ENCODE data around the gene SOX11. TPM values are rescaled to one million over a fixed set of nuclear protein-coding genes. Genes with fewer than 3 reads are reported as not detected.
"Not testable (repeated sequence)": the region's sequence is repeated elsewhere in the genome, so short reads cannot be mapped to it uniquely, and the experiment has no call there.

Gene SOX11
- 2.8 and 3.8 TPM in 2 replicates for total RNA-seq (2014; rRNA removed; shearing (Covaris generic); ENCODE audit: low replicate concordance)

GRCh38 chr2:5691985-5692529 is at the start of gene SOX11:
SOX11 (plus strand) TSS chr2:5692384; CDS start chr2:5692722, 338 bp downstream.
- Histone ChIP-seq H3K9me3 (no peaks in the 10 kb centered on the region), H3K27me3 (peaks cover 54% of the 10 kb centered on the region), H3K36me3 (no peaks in the 10 kb centered on the region), H3K4me3 (peak within 1 kb of the TSS; percentile 46)
- peak; percentile 76 for DNase-seq

- not testable (repeated sequence) for H3K4me3 ChIP-seq, H3K27me3 ChIP-seq, H3K36me3 ChIP-seq, H3K9me3 ChIP-seq, DNase-seq
Observed at GRCh38 chr2:5652734-5653133, 39.5 kb upstream of the SOX11 start.

GRCh38 chr2:5653756-5654155 is 38.4 kb upstream of the SOX11 start:
- H3K36me3 ChIP-seq, DNase-seq, H3K9me3 ChIP-seq: not testable (repeated sequence)

GRCh38 chr2:5657231-5657630 is 35.0 kb upstream of the SOX11 start:
- no peaks in the 10 kb centered on the region for H3K27me3 ChIP-seq
- no peak for DNase-seq
- no peak overlapping the region for H3K4me3 ChIP-seq
- no peaks in the 10 kb centered on the region for H3K36me3 ChIP-seq
- no peaks in the 10 kb centered on the region for H3K9me3 ChIP-seq

More at GRCh38 chr2:5653756-5654155, 38.4 kb upstream of the SOX11 start:
- not testable (repeated sequence) for H3K27me3 ChIP-seq, H3K4me3 ChIP-seq

- Histone ChIP-seq H3K27me3 (no peaks in the 10 kb centered on the region), H3K4me3 (no peak overlapping the region), H3K9me3 (no peaks in the 10 kb centered on the region), H3K36me3 (no peaks in the 10 kb centered on the region)
- DNase-seq = no peak
Observed at GRCh38 chr2:5660591-5660990, 31.6 kb upstream of the SOX11 start.

- Histone ChIP-seq H3K9me3 (no peaks in the 10 kb centered on the region), H3K36me3 (no peaks in the 10 kb centered on the region), H3K27me3 (no peaks in the 10 kb centered on the region), H3K4me3 (no peak overlapping the region)
- no peak for DNase-seq
Observed at GRCh38 chr2:5661362-5661761, 30.8 kb upstream of the SOX11 start.

GRCh38 chr2:5664278-5664681 is 27.9 kb upstream of the SOX11 start:
- no peak for DNase-seq
- Histone ChIP-seq H3K27me3 (no peaks in the 10 kb centered on the region), H3K36me3 (no peaks in the 10 kb centered on the region), H3K9me3 (no peaks in the 10 kb centered on the region), H3K4me3 (no peak overlapping the region)

GRCh38 chr2:5665066-5665465 is 27.1 kb upstream of the SOX11 start:
- H3K9me3 ChIP-seq = no peaks in the 10 kb centered on the region
- H3K27me3 ChIP-seq = no peaks in the 10 kb centered on the region
- no peaks in the 10 kb centered on the region for H3K36me3 ChIP-seq
- H3K4me3 ChIP-seq = no peak overlapping the region
- DNase-seq = no peak

- H3K4me3 ChIP-seq = no peak overlapping the region
- H3K36me3 ChIP-seq = no peaks in the 10 kb centered on the region
- H3K9me3 ChIP-seq = no peaks in the 10 kb centered on the region
- H3K27me3 ChIP-seq = no peaks in the 10 kb centered on the region
- peak; percentile 8 for DNase-seq
Observed at GRCh38 chr2:5666798-5667197, 25.4 kb upstream of the SOX11 start.

GRCh38 chr2:5667655-5668054 is 24.5 kb upstream of the SOX11 start:
- DNase-seq, H3K36me3 ChIP-seq, H3K9me3 ChIP-seq, H3K4me3 ChIP-seq, H3K27me3 ChIP-seq: not testable (repeated sequence)

- Histone ChIP-seq H3K4me3 (no peak overlapping the region), H3K27me3 (peaks cover 3% of the 10 kb centered on the region), H3K36me3 (no peaks in the 10 kb centered on the region), H3K9me3 (no peaks in the 10 kb centered on the region)
- no peak for DNase-seq
Observed at GRCh38 chr2:5668682-5669250, 23.4 kb upstream of the SOX11 start.

GRCh38 chr2:5672749-5673144 is 19.4 kb upstream of the SOX11 start:
- DNase-seq = no peak
- H3K9me3 ChIP-seq = no peaks in the 10 kb centered on the region

GRCh38 chr2:5673145-5674025 is 18.8 kb upstream of the SOX11 start:
- Histone ChIP-seq H3K27me3 (peaks cover 12% of the 10 kb centered on the region), H3K36me3 (no peaks in the 10 kb centered on the region), H3K4me3 (no peak overlapping the region), H3K9me3 (no peaks in the 10 kb centered on the region)
- DNase-seq = peak; percentile 7

More at GRCh38 chr2:5672749-5673144, 19.4 kb upstream of the SOX11 start:
- H3K36me3 ChIP-seq = no peaks in the 10 kb centered on the region
- H3K27me3 ChIP-seq = peaks cover 12% of the 10 kb centered on the region
- H3K4me3 ChIP-seq = no peak overlapping the region

- Histone ChIP-seq H3K36me3 (no peaks in the 10 kb centered on the region), H3K4me3 (no peak overlapping the region), H3K9me3 (no peaks in the 10 kb centered on the region), H3K27me3 (peaks cover 12% of the 10 kb centered on the region)
- no peak for DNase-seq
Observed at GRCh38 chr2:5674026-5674340, 18.2 kb upstream of the SOX11 start.

GRCh38 chr2:5677133-5677532 is 15.1 kb upstream of the SOX11 start:
- H3K9me3 ChIP-seq = no peaks in the 10 kb centered on the region; the same call in 1 of the 2 replicates
- no peak overlapping the region for H3K4me3 ChIP-seq
- no peak for DNase-seq
- H3K36me3 ChIP-seq = no peaks in the 10 kb centered on the region
- peaks cover 12% of the 10 kb centered on the region for H3K27me3 ChIP-seq

- Histone ChIP-seq H3K9me3 (no peaks in the 10 kb centered on the region; the same call in 1 of the 2 replicates), H3K36me3 (no peaks in the 10 kb centered on the region), H3K4me3 (no peak overlapping the region), H3K27me3 (no peaks in the 10 kb centered on the region; the same call in 1 of the 2 replicates)
- no peak for DNase-seq
Observed at GRCh38 chr2:5683471-5683870, 8.7 kb upstream of the SOX11 start.

- H3K27me3 ChIP-seq = peaks cover 10% of the 10 kb centered on the region; the same call in 1 of the 2 replicates
- H3K9me3 ChIP-seq = no peaks in the 10 kb centered on the region; the same call in 1 of the 2 replicates
- DNase-seq = no peak
- H3K4me3 ChIP-seq = no peak overlapping the region
- H3K36me3 ChIP-seq = no peaks in the 10 kb centered on the region
Observed at GRCh38 chr2:5685225-5685624, 7.0 kb upstream of the SOX11 start.

All from MG63 (cell line).